ENCODE results near the gene RDH12.
"Not testable (repeated sequence)": the region's sequence is repeated elsewhere in the genome, so short reads cannot be mapped to it uniquely, and the experiment has no call there.

The RDH12 gene

GRCh38 chr14:67710209-67710608, 8.5 kb downstream of the RDH12 start:
- TF ChIP-seq CTCF (IDR thresholded peaks at IDR 0.05; ENCODE audit: borderline replicate concordance, control extremely low read depth, extremely low read depth, insufficient read depth, missing control alignments) = no peak
- in situ Hi-C loops (cut with MboI; ENCODE audit: low sequenced_read_pairs, unreplicated experiment) = loop anchor here (25.0 kb wide), 1 partner anchor 298 kb away; the partner anchor contains the start of gene PLEK2
- no peak for DNase-seq (ENCODE audit: low spot score)

- no peak for DNase-seq (ENCODE audit: low spot score)
- in situ Hi-C loops (cut with MboI; ENCODE audit: low sequenced_read_pairs, unreplicated experiment) = loop anchor here (25.0 kb wide), 1 partner anchor 305 kb away; the partner anchor contains the start of gene PLEK2
- TF ChIP-seq CTCF (IDR thresholded peaks at IDR 0.05; ENCODE audit: borderline replicate concordance, control extremely low read depth, extremely low read depth, insufficient read depth, missing control alignments) = no peak
Measured at GRCh38 chr14:67717048-67717447, 15.4 kb downstream of the RDH12 start.

- in situ Hi-C loops (cut with MboI; ENCODE audit: low sequenced_read_pairs, unreplicated experiment) = loop anchor here (25.0 kb wide), 1 partner anchor 306 kb away; the partner anchor contains the start of gene PLEK2
Measured at GRCh38 chr14:67718265-67718664, 16.6 kb downstream of the RDH12 start.

GRCh38 chr14:67719385-67719784, 17.7 kb downstream of the RDH12 start:
- not testable (repeated sequence) for DNase-seq (ENCODE audit: low spot score)
- in situ Hi-C loops (cut with MboI; ENCODE audit: low sequenced_read_pairs, unreplicated experiment) = loop anchor here (25.0 kb wide), 1 partner anchor 307 kb away; the partner anchor contains the start of gene PLEK2

More at GRCh38 chr14:67718265-67718664, 16.6 kb downstream of the RDH12 start:
- no peak for TF ChIP-seq CTCF (IDR thresholded peaks at IDR 0.05; ENCODE audit: borderline replicate concordance, control extremely low read depth, extremely low read depth, insufficient read depth, missing control alignments)
- DNase-seq (ENCODE audit: low spot score) = no peak

GRCh38 chr14:67719866-67720265, 18.2 kb downstream of the RDH12 start:
- DNase-seq (ENCODE audit: low spot score) = no peak
- in situ Hi-C loops (cut with MboI; ENCODE audit: low sequenced_read_pairs, unreplicated experiment) = loop anchor here (25.0 kb wide), 1 partner anchor 308 kb away; the partner anchor contains the start of gene PLEK2
- TF ChIP-seq CTCF (IDR thresholded peaks at IDR 0.05; ENCODE audit: borderline replicate concordance, control extremely low read depth, extremely low read depth, insufficient read depth, missing control alignments) = no peak

- no peak for TF ChIP-seq CTCF (IDR thresholded peaks at IDR 0.05; ENCODE audit: borderline replicate concordance, control extremely low read depth, extremely low read depth, insufficient read depth, missing control alignments)
- DNase-seq (ENCODE audit: low spot score) = no peak
- in situ Hi-C loops (cut with MboI; ENCODE audit: low sequenced_read_pairs, unreplicated experiment) = loop anchor here (25.0 kb wide), 1 partner anchor 310 kb away; the partner anchor contains the start of gene PLEK2
Measured at GRCh38 chr14:67721875-67722274, 20.2 kb downstream of the RDH12 start.

- no peak for TF ChIP-seq CTCF (IDR thresholded peaks at IDR 0.05; ENCODE audit: borderline replicate concordance, control extremely low read depth, extremely low read depth, insufficient read depth, missing control alignments)
- in situ Hi-C loops (cut with MboI; ENCODE audit: low sequenced_read_pairs, unreplicated experiment) = loop anchor here (25.0 kb wide), 1 partner anchor 310 kb away; the partner anchor contains the start of gene PLEK2
- no peak for DNase-seq (ENCODE audit: low spot score)
Measured at GRCh38 chr14:67722293-67722692, 20.6 kb downstream of the RDH12 start.
